GM19043 (cell line): ENCODE data around the gene NT5DC2.

Experiments
- ATAC-seq: cut with Tn5 transposase; IDR thresholded peaks from one replicate; pipeline ENCODE4 v1.9.1; 2021; ENCODE audit warnings: low read depth; ENCODE audit not compliant: unreplicated experiment

Gene NT5DC2

GRCh38 chr3:52533623-52534280, at the start of gene NT5DC2:
Gene NT5DC2 (minus strand): TSS chr3:52533857. CDS start chr3:52533737, 120 bp downstream.
- ATAC-seq: no peak

GRCh38 chr3:52574056-52574965, 40.7 kb upstream of the NT5DC2 start:
- no peak for ATAC-seq

- no peak for ATAC-seq
Observed at GRCh38 chr3:52572221-52572620, 38.6 kb upstream of the NT5DC2 start.

GRCh38 chr3:52570076-52570475, 36.4 kb upstream of the NT5DC2 start:
- ATAC-seq: no peak

- no peak for ATAC-seq
Observed at GRCh38 chr3:52568069-52568468, 34.4 kb upstream of the NT5DC2 start.

GRCh38 chr3:52563984-52564383, 30.3 kb upstream of the NT5DC2 start:
- no peak for ATAC-seq

- no peak for ATAC-seq
Observed at GRCh38 chr3:52561028-52561747, 27.5 kb upstream of the NT5DC2 start.

GRCh38 chr3:52558436-52558835, 24.8 kb upstream of the NT5DC2 start:
- no peak for ATAC-seq

GRCh38 chr3:52557011-52557960, 23.6 kb upstream of the NT5DC2 start:
- no peak for ATAC-seq

GRCh38 chr3:52555056-52555455, 21.4 kb upstream of the NT5DC2 start:
- no peak for ATAC-seq

- no peak for ATAC-seq
Observed at GRCh38 chr3:52554026-52554755, 20.5 kb upstream of the NT5DC2 start.

GRCh38 chr3:52552089-52552488, 18.4 kb upstream of the NT5DC2 start:
- ATAC-seq: no peak

- ATAC-seq: no peak
Observed at GRCh38 chr3:52551118-52551517, 17.5 kb upstream of the NT5DC2 start.

- ATAC-seq: no peak
Observed at GRCh38 chr3:52547143-52547542, 13.5 kb upstream of the NT5DC2 start.

GRCh38 chr3:52546111-52546901, 12.6 kb upstream of the NT5DC2 start:
- no peak for ATAC-seq

GRCh38 chr3:52544937-52545336, 11.3 kb upstream of the NT5DC2 start:
- ATAC-seq: no peak

- ATAC-seq: no peak
Observed at GRCh38 chr3:52541050-52541449, 7.4 kb upstream of the NT5DC2 start.

- ATAC-seq: no peak
Observed at GRCh38 chr3:52539010-52539653, 5.5 kb upstream of the NT5DC2 start.
